ENCODE data around the gene ARSG.

The ARSG gene

GRCh38 chr17:68295086-68295485, 3.8 kb downstream of the ARSG start:
- TF ChIP-seq, protein P1, sequence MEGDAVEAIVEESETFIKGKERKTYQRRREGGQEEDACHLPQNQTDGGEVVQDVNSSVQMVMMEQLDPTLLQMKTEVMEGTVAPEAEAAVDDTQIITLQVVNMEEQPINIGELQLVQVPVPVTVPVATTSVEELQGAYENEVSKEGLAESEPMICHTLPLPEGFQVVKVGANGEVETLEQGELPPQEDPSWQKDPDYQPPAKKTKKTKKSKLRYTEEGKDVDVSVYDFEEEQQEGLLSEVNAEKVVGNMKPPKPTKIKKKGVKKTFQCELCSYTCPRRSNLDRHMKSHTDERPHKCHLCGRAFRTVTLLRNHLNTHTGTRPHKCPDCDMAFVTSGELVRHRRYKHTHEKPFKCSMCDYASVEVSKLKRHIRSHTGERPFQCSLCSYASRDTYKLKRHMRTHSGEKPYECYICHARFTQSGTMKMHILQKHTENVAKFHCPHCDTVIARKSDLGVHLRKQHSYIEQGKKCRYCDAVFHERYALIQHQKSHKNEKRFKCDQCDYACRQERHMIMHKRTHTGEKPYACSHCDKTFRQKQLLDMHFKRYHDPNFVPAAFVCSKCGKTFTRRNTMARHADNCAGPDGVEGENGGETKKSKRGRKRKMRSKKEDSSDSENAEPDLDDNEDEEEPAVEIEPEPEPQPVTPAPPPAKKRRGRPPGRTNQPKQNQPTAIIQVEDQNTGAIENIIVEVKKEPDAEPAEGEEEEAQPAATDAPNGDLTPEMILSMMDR (IDR thresholded peaks at IDR 0.05; ENCODE audit: borderline replicate concordance, insufficient read depth, low read depth, low read length) = no peak
- no peak overlapping the region for H3K4me3 ChIP-seq (ENCODE audit: low read depth, low read length)

- H3K4me3 ChIP-seq (ENCODE audit: low read depth, low read length) = no peak overlapping the region
- TF ChIP-seq, protein P1 (IDR thresholded peaks at IDR 0.05; ENCODE audit: borderline replicate concordance, insufficient read depth, low read depth, low read length) = no peak
Observed at GRCh38 chr17:68296217-68297191, 5.2 kb downstream of the ARSG start.

- no peak overlapping the region for H3K4me3 ChIP-seq (ENCODE audit: low read depth, low read length)
- TF ChIP-seq, protein P1 (IDR thresholded peaks at IDR 0.05; ENCODE audit: borderline replicate concordance, insufficient read depth, low read depth, low read length) = no peak
Observed at GRCh38 chr17:68297195-68297594, 5.9 kb downstream of the ARSG start.

DNA sequence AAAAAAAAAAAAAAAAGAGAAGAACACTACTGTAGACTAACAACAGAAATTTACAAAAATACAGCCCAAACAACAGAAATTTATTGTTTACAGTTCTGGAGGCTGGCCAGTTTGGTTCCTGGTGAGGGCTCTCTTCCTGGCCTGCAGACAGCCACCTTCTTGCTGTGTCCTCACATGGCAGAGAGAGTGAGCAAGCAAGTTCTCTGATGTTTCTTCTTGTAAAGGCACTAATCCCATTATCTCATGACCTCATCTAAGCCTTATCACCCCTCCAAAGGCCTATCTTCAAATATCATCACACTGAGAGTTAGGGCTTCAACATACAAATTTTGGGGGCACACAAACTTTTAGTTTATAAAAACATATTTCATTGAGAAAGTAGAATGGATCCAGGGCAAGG, 7.3 kb downstream of the ARSG start:
- H3K4me3 ChIP-seq (ENCODE audit: low read depth, low read length) = no peak overlapping the region
- TF ChIP-seq, protein P1 (IDR thresholded peaks at IDR 0.05; ENCODE audit: borderline replicate concordance, insufficient read depth, low read depth, low read length) = no peak

- TF ChIP-seq, protein P1 (IDR thresholded peaks at IDR 0.05; ENCODE audit: borderline replicate concordance, insufficient read depth, low read depth, low read length) = no peak
- H3K4me3 ChIP-seq (ENCODE audit: low read depth, low read length) = no peak overlapping the region
Observed at GRCh38 chr17:68299817-68300216, 8.5 kb downstream of the ARSG start.

DNA sequence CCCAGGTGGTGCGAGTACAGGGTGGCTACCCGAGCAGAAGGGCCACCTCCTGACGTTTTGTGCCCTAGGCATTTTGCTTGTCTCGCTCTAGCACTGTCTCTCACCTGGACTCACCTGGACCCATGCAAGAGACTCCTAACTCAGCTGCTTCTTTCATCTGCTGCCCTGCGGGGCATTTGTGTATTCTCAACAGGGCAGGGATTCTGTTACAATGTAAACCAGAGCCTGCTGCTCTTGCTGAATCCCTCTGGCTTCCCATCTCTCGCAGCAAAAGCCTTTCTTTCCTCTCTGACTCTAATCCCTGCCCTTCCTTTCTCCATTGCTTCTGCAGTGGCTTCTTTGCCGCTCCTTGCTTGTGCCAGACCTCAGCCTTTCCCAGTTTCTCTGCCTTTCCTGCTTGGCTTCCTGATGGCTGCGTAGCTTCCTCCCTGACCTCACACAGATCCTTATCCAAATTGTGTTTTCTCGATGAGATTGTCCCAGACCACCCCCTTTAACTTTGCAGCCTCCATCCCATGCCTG, 10.2 kb downstream of the ARSG start:
- TF ChIP-seq, protein P1 (IDR thresholded peaks at IDR 0.05; ENCODE audit: borderline replicate concordance, insufficient read depth, low read depth, low read length) = no peak
- H3K4me3 ChIP-seq (ENCODE audit: low read depth, low read length) = no peak overlapping the region

All from GM12875 (cell line).